RWPE2 (cell line): ENCODE measurements around the gene SLC22A15.

Experiments
- ATAC-seq: fragments of 200-7000 bp; cut with Tn5 transposase; 3 replicates; pipeline ENCODE4 v1.9.1; 2021; ENCODE audit warnings: low read depth
- DNase-seq: peaks from one replicate; pipeline ENCODE4 v3.0.0-alpha.2; 2020; ENCODE audit warnings: low spot score
- H3K27ac ChIP-seq: fragments of 450-650 bp; 2 replicates; pipeline ENCODE4 v1.5.1; 2017; ENCODE audit warnings: mild to moderate bottlenecking; ENCODE audit not compliant: poor library complexity, severe bottlenecking
- H3K27me3 ChIP-seq: fragments of 250-450 bp; sonication (Bioruptor Pico); 2 replicates; pipeline ENCODE4 v1.5.1; 2021; ENCODE audit warnings: mild to moderate bottlenecking, moderate library complexity; ENCODE audit not compliant: insufficient read depth, poor library complexity, severe bottlenecking
- H3K36me3 ChIP-seq: fragments of 250-450 bp; sonication (Bioruptor Pico); 2 replicates; pipeline ENCODE4 v1.5.1; 2020; ENCODE audit warnings: low read depth, mild to moderate bottlenecking, moderate library complexity
- H3K4me1 ChIP-seq: fragments of 250-450 bp; sonication (Bioruptor Pico); 2 replicates; pipeline ENCODE4 v1.5.1; 2021; ENCODE audit warnings: mild to moderate bottlenecking, moderate library complexity; ENCODE audit not compliant: insufficient read depth, poor library complexity, severe bottlenecking
- H3K4me3 ChIP-seq: fragments of 250-450 bp; sonication (Bioruptor Pico); 2 replicates; pipeline ENCODE4 v1.5.1; 2021; ENCODE audit warnings: mild to moderate bottlenecking, moderate library complexity; ENCODE audit not compliant: severe bottlenecking
- H3K9me3 ChIP-seq: fragments of 250-450 bp; sonication (Bioruptor Pico); 2 replicates; pipeline ENCODE4 v1.5.1; 2021; ENCODE audit warnings: mild to moderate bottlenecking, moderate library complexity; ENCODE audit not compliant: severe bottlenecking
- CTCF ChIP-seq: fragments of 450-650 bp; IDR thresholded peaks from one replicate; pipeline ENCODE4 v1.5.1; 2017; ENCODE audit warnings: mild to moderate bottlenecking, moderate library complexity; ENCODE audit not compliant: poor library complexity, severe bottlenecking

The SLC22A15 gene

DNA sequence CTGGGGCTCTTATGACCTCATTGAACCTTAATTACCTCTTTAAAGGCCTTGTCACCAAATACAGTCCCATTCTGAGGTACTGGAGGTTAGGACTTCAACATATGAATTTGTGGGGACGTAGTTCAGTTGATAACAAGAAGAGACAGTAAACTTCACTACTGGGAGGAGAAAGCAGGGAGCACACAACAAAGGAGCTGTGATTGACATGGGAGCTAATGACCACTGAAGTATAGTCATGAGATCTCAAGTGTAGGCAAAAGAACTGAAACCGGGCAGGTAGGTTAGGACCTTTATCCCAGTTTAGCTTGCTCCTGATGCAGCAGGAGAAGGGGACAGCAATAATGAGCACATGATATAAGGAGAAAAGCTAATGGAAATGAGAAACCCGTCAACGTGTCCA lies 123.1 kb downstream of the SLC22A15 start:
- ATAC-seq (no peak), DNase-seq (no peak)
- Histone ChIP-seq H3K36me3 (peaks cover 3% of the 10 kb centered on the region; the same call in 1 of the 2 replicates), H3K27ac (no peak overlapping the region), H3K9me3 (peaks cover 6% of the 10 kb centered on the region), H3K4me3 (no peak overlapping the region), H3K4me1 (no peaks in the 10 kb centered on the region), H3K27me3 (no peaks in the 10 kb centered on the region)
- TF ChIP-seq CTCF: no peak

GRCh38 chr1:116099919-116100318 lies 123.6 kb downstream of the SLC22A15 start:
- Histone ChIP-seq H3K9me3 (peaks cover 3% of the 10 kb centered on the region), H3K27ac (no peak overlapping the region), H3K4me3 (no peak overlapping the region), H3K27me3 (no peaks in the 10 kb centered on the region), H3K4me1 (no peaks in the 10 kb centered on the region), H3K36me3 (no peaks in the 10 kb centered on the region; the same call in 1 of the 2 replicates)
- ATAC-seq (no peak), DNase-seq (no peak)
- no peak for TF ChIP-seq CTCF

- Histone ChIP-seq H3K27ac (no peak overlapping the region), H3K4me1 (peaks cover 6% of the 10 kb centered on the region), H3K9me3 (no peaks in the 10 kb centered on the region), H3K36me3 (no peaks in the 10 kb centered on the region), H3K4me3 (no peak overlapping the region), H3K27me3 (no peaks in the 10 kb centered on the region)
- TF ChIP-seq CTCF: no peak
- ATAC-seq (no peak), DNase-seq (no peak)
These were observed 128.4 kb downstream of the SLC22A15 start for GRCh38 chr1:116104667-116105066.

- peaks cover 20% of the 10 kb centered on the region for H3K4me1 ChIP-seq
- H3K27ac ChIP-seq: no peak overlapping the region
- DNase-seq (no peak), ATAC-seq (no peak)
- H3K9me3 ChIP-seq: no peaks in the 10 kb centered on the region
- no peak for TF ChIP-seq CTCF
- H3K36me3 ChIP-seq: no peaks in the 10 kb centered on the region
- H3K4me3 ChIP-seq: no peak overlapping the region
- no peaks in the 10 kb centered on the region for H3K27me3 ChIP-seq
These were observed 129.7 kb downstream of the SLC22A15 start for GRCh38 chr1:116105996-116106395.

DNA sequence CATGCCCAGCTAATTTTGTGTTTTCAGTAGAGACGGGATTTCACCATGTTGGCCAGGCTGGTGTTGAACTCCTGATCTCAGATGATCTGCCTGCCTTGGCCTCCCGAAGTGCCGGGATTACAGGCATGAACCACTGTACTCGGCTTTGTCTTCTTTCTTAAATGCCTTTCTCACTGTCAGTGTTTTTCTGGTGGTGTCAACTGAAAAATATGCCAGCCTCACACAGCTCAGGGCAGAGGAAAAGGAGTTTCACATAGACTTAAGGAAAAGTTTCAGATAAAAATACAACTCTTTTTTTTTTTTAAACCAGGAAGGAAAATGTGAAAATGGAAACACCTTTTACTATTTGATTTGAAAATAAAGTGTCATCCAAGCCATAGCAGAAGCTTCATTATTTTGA lies 130.3 kb downstream of the SLC22A15 start:
- TF ChIP-seq CTCF: no peak
- Histone ChIP-seq H3K27ac (no peak overlapping the region), H3K4me1 (peaks cover 26% of the 10 kb centered on the region), H3K36me3 (no peaks in the 10 kb centered on the region), H3K4me3 (no peak overlapping the region), H3K27me3 (no peaks in the 10 kb centered on the region), H3K9me3 (no peaks in the 10 kb centered on the region)
- ATAC-seq (no peak), DNase-seq (no peak)
